GM18868 (cell line): Measurements from ENCODE around the gene CCNF.

Experiments
- ATAC-seq: cut with Tn5 transposase; IDR thresholded peaks from one replicate; pipeline ENCODE4 v1.9.1; 2021; ENCODE audit warnings: mild to moderate bottlenecking, moderate library complexity; ENCODE audit not compliant: unreplicated experiment

Gene CCNF

GRCh38 chr16:2455081-2455845, 26.0 kb downstream of the CCNF start:
- no peak for ATAC-seq

- no peak for ATAC-seq
Measured at GRCh38 chr16:2456551-2457153, 27.4 kb downstream of the CCNF start.

- no peak for ATAC-seq
Measured at GRCh38 chr16:2457267-2457666, 28.0 kb downstream of the CCNF start.

GRCh38 chr16:2457946-2458345, 28.7 kb downstream of the CCNF start:
- no peak for ATAC-seq

- ATAC-seq, result no peak
Measured at GRCh38 chr16:2458887-2459646, 29.8 kb downstream of the CCNF start.

GRCh38 chr16:2459647-2460390, 30.6 kb downstream of the CCNF start, which contains the start of gene TEDC2:
Gene TEDC2 (plus strand): TSS chr16:2460109. CDS start chr16:2460145, 36 bp downstream.
- ATAC-seq, result peak; percentile 89

GRCh38 chr16:2460391-2460713, 31.1 kb downstream of the CCNF start:
- no peak for ATAC-seq

GRCh38 chr16:2460916-2461315, 31.7 kb downstream of the CCNF start:
- ATAC-seq, result no peak

GRCh38 chr16:2462031-2462866, 33.0 kb downstream of the CCNF start:
- ATAC-seq, result no peak

GRCh38 chr16:2464333-2464732, 35.1 kb downstream of the CCNF start:
- no peak for ATAC-seq

GRCh38 chr16:2465653-2466415, 36.6 kb downstream of the CCNF start:
- ATAC-seq, result no peak

- no peak for ATAC-seq
Measured at GRCh38 chr16:2466667-2467527, 37.6 kb downstream of the CCNF start.

GRCh38 chr16:2467528-2468232, 38.4 kb downstream of the CCNF start:
- no peak for ATAC-seq

GRCh38 chr16:2468233-2468724, 39.0 kb downstream of the CCNF start:
- ATAC-seq, result no peak

GRCh38 chr16:2468725-2469398, 39.6 kb downstream of the CCNF start:
- ATAC-seq, result no peak

GRCh38 chr16:2469399-2470233, 40.4 kb downstream of the CCNF start:
- ATAC-seq, result no peak
